Activated CD4-positive, alpha-beta T cell treated with anti-CD3 and anti-CD28 coated beads, Interleukin-2, amount 50 U/mL, for 24 hours (primary cell): ENCODE measurements around the gene ALK.

Source experiments
- DNase-seq, 2 donors: peaks; one replicate each; pipeline ENCODE4 v3.0.0-alpha.2; 2020; ENCODE audit warnings: low read depth in 1 of 2, low spot score in 1 of 2

ALK gene

DNA sequence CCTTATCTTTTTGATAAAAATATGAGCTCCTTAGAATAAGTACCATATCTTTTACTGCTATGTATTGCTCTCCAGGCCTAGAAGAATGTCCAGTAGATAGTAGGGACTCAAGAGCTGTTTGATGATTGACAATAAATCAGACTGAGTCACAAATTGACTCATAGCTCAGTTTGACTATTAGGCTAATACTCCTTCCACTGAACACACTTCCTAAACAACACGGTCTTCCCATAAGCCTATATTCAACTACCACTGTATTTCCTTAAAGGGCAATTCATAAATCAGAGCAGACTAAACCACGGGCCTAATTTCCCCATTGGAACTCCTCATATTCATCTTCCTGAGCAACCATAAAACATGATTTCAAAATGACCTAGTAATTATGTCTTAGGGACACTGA, 258.5 kb downstream of the ALK start:
- no peak for DNase-seq

- no peak for DNase-seq
Observed at GRCh38 chr2:29660201-29660600, 261.2 kb downstream of the ALK start.

- no peak for DNase-seq
Observed at GRCh38 chr2:29659178-29659577, 262.2 kb downstream of the ALK start.

DNA sequence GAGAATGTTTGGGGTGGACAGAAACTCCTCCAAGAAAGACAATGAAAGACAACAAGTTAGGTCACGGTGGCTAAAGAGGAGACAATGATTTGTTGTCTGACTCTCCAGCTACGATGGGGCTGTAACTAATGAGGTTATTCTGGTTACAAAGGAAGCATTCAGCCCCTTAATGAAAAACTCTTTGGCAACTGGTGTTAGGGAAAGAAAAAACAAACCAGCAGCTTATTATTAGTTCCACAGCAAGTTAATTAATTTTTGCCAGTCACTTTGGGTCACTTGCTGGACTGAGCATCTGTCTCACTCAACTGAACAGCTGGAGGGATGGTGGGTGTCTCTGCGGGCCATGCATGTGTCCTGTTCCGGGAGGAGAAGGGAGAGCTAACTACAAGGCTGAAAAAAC, 263.7 kb downstream of the ALK start:
- no peak for DNase-seq

DNA sequence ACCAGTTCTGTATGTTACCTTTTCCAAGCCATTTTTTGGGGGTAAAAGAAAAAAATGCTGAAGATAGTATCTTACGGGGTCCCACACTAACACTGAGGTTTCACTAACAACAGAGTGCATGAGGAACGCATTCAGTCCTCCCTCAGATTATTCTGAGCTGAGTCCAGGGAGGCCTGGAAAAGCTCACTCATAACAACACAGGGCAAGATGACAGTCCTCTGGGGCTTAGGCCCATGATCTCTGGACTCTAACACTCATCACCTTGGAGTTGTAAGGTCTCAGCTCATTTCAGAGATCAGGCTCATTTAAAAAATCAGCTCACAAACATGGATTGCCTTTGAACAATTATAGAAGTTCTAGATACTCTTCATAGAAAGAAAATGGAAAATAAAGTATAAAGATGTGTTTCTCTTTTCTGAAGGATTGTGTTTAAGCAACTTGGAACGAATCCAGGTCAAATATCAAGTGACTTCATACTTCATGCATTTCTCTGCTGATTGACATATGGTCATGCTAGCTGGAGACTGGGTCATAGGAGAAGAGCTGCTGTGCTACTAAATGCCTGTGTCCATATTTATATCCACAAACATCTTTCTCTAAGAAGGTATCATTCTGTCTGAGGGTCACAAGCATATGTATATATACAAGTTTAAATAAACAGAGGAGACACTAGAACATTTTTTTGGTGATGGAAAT, 265.8 kb downstream of the ALK start:
- DNase-seq, result no peak

DNA sequence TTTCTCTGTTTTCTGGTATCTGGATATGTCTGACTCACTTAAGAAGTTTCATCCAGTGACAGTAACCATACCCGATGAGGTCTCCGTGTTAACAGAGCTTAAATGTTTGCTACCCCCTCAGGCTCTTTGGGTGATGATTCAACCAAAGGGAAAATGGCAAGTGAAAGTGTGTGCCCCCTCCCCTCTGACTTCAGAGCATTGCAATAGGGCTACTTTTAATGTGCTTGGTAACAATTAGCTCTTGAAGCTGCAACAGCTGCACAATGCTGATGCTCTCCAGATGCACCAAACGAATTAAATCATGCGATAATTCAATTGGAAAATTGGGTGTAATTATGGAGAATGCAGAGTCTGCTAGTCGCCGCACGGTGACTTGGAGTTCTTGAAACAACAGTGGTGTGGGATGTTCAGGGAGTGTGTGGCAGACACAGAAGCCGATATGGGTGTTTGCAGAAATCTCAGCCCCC, 270.7 kb downstream of the ALK start:
- no peak for DNase-seq

- DNase-seq, result no peak
Observed at GRCh38 chr2:29644949-29645348, 276.4 kb downstream of the ALK start.

DNA sequence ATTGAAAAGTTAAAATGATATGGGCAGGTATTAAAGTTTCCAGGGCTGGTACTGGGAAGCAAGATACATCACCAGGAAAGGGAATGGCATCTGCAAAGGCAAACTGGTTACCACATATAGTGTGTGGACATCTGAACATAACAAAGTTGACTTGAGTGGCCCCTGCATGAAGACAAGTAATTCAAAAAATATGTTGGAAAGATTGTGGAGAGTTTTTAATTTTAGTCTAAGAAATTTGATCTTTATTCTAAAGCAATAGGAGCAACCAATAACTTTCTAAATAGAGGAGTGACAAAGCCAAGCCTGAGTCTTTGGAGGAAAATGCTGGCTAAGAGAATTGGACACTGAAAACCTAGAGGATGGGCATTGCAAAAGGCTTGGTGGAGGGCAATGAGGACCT, 278.2 kb downstream of the ALK start:
- DNase-seq, result no peak

DNA sequence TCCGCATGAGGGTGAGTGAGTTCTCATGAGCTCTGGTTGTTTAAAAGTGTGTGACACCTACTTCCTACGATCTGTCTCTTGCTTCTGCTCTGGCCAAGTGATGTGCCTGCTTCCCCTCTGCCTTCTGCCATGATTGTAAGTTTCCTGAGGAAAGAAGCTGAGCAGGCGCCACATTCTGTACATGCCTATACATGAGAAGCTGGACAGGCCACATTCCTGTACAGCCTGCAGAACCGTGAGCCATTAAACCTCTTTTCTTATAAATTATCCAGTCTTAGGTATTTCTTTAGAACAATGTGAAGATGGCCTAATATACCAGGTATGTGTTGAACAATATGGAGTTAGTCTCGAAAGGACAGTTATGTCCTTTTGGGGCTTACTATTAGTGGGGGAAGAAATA, 281.0 kb downstream of the ALK start:
- DNase-seq, result no peak

DNA sequence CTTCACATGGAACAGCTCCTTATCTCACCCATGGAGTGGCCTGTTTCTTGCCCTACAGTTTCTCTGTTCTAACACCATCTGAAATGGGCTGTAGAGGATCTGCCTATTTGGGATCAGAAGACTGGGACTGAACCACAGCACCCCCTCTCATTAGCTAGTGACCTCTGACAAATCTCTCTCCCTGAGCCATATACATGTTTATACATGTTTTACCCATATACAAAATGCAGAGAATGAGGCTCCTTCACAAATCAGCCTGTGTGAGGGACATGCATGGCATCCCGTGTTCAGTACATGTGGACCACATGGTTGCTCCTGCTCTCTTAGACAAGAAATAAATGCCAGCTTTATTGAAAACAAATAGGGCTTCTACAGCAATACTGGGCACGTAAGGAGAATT, 282.7 kb downstream of the ALK start:
- no peak for DNase-seq

GRCh38 chr2:29634916-29635315, 286.5 kb downstream of the ALK start:
- DNase-seq, result no peak

DNA sequence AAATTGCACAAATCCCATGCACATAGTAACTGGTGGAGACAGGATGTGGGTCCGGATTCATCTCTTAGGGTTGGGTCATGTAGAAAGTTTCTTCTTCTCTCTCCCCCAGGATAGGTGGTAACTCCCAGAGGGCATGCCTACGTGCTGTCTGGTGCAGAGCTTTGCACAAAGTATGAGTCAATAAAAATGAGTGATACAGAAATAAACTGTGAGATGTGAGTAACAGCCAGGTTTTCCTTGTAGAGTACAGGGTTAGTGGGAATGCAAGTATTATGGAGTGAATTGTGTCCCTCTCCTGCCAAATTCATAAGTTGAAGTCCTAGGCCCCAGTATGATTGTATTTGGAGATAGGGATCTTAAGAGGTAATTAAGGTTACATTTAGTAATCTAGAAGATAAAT, 289.4 kb downstream of the ALK start:
- DNase-seq, result no peak

DNA sequence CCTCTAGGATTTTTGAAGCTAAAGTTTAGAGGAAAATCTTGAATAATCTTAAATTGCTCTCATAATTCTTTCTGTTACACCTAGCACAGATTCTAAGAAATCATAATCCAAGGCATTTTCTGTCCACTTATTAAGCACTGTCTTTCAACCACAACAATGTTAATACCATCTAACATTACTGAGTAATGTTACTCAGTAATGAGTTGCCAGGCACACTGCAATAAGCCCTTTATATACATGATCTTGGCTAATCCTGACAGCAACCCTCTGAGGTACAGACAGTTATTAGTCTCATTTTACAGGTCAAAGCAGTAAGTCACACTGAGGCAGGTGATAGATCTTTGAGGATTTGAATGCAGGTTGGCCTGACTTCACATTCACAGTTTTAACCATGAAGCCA, 291.9 kb downstream of the ALK start:
- DNase-seq, result no peak

DNA sequence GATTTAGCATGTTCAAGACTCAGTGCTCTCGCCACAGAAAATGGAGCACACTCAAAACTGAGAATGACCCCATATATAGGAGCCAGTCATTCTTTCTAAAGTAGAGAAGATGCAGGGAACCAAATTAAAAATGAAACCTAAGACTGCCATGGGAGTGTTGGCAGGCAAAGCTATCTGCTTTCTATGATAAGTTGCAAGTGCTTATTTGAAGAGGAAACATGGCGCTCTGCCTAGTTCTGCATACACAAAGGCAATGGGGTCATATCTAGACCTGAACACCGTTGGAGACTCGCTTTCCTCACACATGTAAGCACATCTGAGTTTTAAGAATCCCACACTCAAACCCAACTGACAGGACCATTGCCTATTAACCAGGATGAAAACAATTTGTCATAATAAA, 292.5 kb downstream of the ALK start:
- DNase-seq, result no peak

DNA sequence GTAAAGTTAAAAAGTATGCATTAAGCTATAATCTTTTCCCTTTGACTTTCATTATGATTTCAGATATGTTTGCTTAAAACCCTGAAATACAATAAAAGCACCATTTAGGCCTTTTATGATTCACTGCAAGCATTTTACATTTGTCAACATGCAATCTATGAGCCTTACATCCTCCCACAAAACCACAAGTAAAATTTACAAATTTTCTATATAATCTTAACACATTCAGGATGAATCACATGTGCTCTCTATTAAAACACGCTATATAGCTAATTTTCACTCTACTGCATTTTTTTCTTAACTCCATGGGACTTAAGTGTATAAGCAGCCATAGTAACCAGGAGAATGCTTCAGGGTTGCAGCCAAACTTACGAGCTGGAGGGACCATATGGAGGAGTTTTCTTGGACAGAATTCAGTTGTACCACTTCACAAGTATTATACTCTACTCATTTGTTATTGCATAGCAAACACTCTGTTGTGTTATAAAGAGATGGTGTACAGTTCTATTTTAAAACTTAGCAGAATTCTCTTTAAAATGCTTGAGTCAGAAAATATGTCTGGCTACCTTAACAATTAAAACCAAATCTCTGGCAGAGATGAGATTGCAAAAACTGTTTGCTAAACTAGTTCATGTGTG, 293.2 kb downstream of the ALK start:
- no peak for DNase-seq

GRCh38 chr2:29627279-29627711, 294.1 kb downstream of the ALK start:
- no peak for DNase-seq

- no peak for DNase-seq
Observed at GRCh38 chr2:29620890-29621289, 300.5 kb downstream of the ALK start.

- DNase-seq, result no peak
Observed at GRCh38 chr2:29619689-29620088, 301.7 kb downstream of the ALK start.

DNA sequence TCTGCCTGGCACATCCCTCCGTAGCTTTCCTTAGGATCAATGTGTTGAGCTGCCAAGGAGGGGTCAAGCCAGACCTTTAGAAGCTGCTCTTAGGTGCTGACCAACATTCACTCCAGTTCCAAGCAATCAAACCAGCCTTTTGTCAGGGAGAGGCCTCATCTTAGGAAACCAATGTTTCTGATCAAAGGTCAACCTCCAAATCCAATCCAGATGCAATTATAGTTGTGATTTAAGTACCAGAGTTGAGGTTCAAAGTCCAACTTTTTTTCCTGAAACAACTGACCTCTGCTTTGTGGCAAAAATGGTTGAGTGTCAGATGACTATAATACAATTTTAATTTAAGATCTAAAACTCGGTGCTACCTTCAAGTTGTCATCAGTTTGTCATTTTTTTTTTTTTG, 303.4 kb downstream of the ALK start:
- DNase-seq, result no peak

- DNase-seq, result no peak
Observed at GRCh38 chr2:29617351-29617750, 304.0 kb downstream of the ALK start.

DNA sequence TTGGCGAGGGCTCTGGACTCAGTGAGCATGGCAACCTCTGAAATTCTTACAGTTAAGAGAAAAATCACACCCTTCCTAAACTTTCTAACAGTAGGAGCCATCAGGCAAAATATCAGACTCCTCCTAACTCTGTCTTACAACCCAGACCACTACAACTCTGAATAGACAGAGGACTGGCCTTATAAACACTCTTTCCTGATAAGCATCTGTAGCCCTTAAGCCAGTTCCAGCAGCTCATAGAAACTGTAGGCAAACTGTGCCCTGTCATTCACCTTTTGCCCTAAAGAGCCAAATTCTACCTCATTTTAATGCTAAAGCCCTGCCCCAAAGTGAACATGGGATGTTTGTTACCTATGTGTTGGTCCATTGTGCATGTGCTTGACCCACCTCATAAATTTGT, 304.8 kb downstream of the ALK start:
- no peak for DNase-seq

- DNase-seq, result no peak
Observed at GRCh38 chr2:29615841-29616240, 305.5 kb downstream of the ALK start.

DNA sequence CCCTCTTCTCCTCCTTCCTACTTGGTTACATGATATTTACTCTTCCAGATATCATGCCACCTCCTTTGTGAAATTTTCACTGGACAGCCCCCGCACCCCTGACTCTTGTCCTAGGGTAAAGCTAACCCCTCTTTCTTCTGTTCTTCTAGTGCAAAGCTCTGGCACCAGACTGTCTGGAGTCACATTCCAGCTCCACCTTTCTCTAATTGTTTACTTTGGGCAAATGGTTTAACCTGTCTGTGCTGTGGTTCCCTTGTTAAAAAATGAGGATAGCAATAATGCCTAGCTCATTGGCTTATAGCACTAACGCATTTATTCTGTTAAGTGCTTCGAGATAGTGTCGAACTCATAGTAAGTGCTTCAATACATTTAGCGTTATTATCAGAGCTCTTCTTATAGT, 306.2 kb downstream of the ALK start:
- no peak for DNase-seq
